Mammary epithelial cell (primary cell): ENCODE results near the gene TBPL1.

Experiments used
- CTCF ChIP-seq, 2 donors: IDR thresholded peaks in 1 of 2; conservative IDR thresholded peaks in 1 of 2; 2 replicates each; pipeline ENCODE4 v1.5.1; 2011 to 2012; ENCODE audit warnings: inconsistent platforms in 2 of 2, low read length in 2 of 2, mild to moderate bottlenecking in 2 of 2, control low read depth in 1 of 2, low read depth in 1 of 2; ENCODE audit not compliant: insufficient read depth in 1 of 2; ENCODE audit errors: extremely low read depth in 1 of 2
- EZH2 ChIP-seq: IDR thresholded peaks from 2 replicates; pipeline ENCODE4 v1.6.1; 2012; ENCODE audit warnings: low read length, inconsistent platforms, borderline replicate concordance

GRCh38 chr6:134029495-134030455 lies 76.8 kb downstream of the TBPL1 start:
- TF ChIP-seq CTCF (conservative IDR thresholded peaks at IDR 0.05 in 1 of 2, IDR thresholded peaks at IDR 0.05 in 1 of 2; ENCODE audit: extremely low read depth in 1 of 2, insufficient read depth in 1 of 2, low read depth in 1 of 2, low read length in 2 of 2), result no peak
- no peak for TF ChIP-seq EZH2
